ENCODE measurements around the gene CDH26.

The CDH26 gene

GRCh38 chr20:60055740-60056139 lies 97.5 kb downstream of the CDH26 start:
- DNase-seq (ENCODE audit: low read depth in 2 of 2): peak in 1 of 2 donors; percentile 20
- no peak overlapping the region for H3K4me3 ChIP-seq (replicated peaks in 1 of 2; ENCODE audit: low read depth in 2 of 2, low read length in 2 of 2)
- no peak for TF ChIP-seq CTCF (IDR thresholded peaks at IDR 0.05; ENCODE audit: low read depth, low read length)

DNA sequence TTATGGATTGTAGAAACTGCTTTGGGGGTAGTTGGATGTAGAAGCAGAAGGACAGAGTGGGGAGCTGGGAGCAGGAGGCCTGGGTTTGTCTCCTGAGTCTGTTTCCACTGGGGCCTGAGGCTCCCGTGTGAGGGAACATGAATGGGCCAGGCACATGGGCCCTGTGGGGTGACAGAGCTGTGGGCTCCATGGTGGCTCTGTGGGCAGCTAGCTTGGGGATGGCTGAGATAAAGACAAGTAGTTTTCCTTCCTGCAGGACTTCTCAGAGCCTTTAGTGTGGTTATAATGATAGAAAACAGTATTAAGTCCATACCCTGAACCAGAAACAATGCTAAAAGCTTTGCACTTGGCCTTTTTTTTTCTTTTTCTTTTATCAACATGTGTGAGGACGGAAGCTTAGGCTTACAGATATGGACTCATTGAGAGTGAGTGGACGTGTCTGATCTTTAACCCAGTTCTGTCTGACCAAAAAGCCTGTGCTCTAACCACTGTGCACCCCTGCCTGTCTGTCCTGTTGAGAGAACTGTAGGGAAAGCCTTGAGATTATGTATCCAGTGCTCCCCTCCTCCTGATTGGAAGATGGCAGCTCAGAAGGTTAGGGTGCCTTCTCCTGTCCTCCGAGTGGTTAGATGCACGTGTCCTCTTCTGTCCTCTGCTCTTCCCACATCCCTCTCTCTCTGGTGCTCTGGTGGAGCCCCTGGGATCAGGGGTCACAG lies 98.3 kb downstream of the CDH26 start:
- no peak for TF ChIP-seq CTCF (IDR thresholded peaks at IDR 0.05; ENCODE audit: low read depth, low read length)
- no peak overlapping the region for H3K4me3 ChIP-seq (replicated peaks in 1 of 2; ENCODE audit: low read depth in 2 of 2, low read length in 2 of 2)
- no peak for DNase-seq (ENCODE audit: low read depth in 2 of 2)

GRCh38 chr20:60057123-60057865 lies 99.1 kb downstream of the CDH26 start:
- peak; percentile 88 for TF ChIP-seq CTCF (IDR thresholded peaks at IDR 0.05; ENCODE audit: low read depth, low read length)
- no peak overlapping the region for H3K4me3 ChIP-seq (replicated peaks in 1 of 2; ENCODE audit: low read depth in 2 of 2, low read length in 2 of 2)
- peak; percentile 63 to 74 for DNase-seq (ENCODE audit: low read depth in 2 of 2)

GRCh38 chr20:60057866-60058807 lies 99.9 kb downstream of the CDH26 start:
- DNase-seq (ENCODE audit: low read depth in 2 of 2): peak; percentile 13 to 54
- no peak for TF ChIP-seq CTCF (IDR thresholded peaks at IDR 0.05; ENCODE audit: low read depth, low read length)
- H3K4me3 ChIP-seq (replicated peaks in 1 of 2; ENCODE audit: low read depth in 2 of 2, low read length in 2 of 2): no peak overlapping the region

DNA sequence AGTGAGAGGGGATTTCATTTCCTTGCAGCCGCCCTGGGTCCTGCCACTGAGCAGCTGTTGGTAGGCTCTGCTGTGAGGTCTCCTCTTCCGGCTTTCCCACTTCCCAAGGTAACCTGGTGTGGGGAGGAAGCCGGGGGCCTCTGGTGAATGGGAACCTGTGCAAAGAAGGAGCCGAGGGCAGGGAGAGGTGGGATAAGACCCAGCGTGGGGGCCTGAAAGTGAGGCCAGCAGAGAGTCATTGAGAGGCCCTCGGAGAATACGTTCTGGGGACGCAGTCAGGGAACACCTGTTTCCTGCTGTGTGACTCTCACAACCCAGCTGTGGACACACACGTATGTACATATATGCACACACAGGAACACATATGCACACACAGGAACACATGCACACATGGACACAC lies 100.7 kb downstream of the CDH26 start:
- DNase-seq (ENCODE audit: low read depth in 2 of 2): no peak
- no peak for TF ChIP-seq CTCF (IDR thresholded peaks at IDR 0.05; ENCODE audit: low read depth, low read length)
- no peak overlapping the region for H3K4me3 ChIP-seq (replicated peaks in 1 of 2; ENCODE audit: low read depth in 2 of 2, low read length in 2 of 2)

DNA sequence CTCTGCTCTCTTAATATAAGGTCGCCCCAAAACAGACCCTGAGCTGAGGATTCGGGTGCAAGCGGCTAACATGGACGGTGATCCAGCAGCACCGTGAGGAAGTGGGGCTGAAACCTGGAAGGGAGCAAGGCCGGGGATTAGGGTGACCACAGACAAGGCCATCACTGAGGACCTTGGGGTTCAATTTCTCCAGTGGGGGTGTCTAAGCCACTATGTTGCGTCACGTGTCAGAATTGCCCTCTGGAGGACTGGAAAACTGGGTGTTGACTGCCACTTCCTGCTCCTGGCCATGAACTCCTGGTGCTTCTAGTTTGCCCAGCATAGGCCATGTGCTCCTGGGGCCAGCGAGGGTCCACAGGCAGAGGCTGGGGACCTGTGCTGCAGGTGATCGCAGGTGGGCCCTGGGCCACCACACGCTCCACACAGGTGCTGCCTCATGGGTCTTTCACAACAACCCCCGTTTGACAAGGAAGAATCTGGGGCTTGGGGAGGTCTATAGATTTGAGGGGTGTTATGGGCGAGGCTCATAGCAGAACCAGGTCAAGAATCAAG lies 101.9 kb downstream of the CDH26 start:
- no peak overlapping the region for H3K4me3 ChIP-seq (replicated peaks in 1 of 2; ENCODE audit: low read depth in 2 of 2, low read length in 2 of 2)
- TF ChIP-seq CTCF (IDR thresholded peaks at IDR 0.05; ENCODE audit: low read depth, low read length): no peak
- no peak for DNase-seq (ENCODE audit: low read depth in 2 of 2)
